Liver (tissue), 9 donors: ENCODE measurements around the gene GTPBP8. TPM values are rescaled to one million over a fixed set of nuclear protein-coding genes. Genes with fewer than 3 reads are reported as not detected.

Experiments
- DNase-seq: peaks from one replicate; pipeline ENCODE4 v3.0.0-alpha.2; 2017; ENCODE audit warnings: low spot score
- H3K27ac ChIP-seq, 2 donors: one replicate each; pipeline ENCODE4 v1.7.0; 2013; ENCODE audit warnings: inconsistent platforms in 2 of 2, low read length in 2 of 2, control low read depth in 1 of 2, low read depth in 1 of 2, mild to moderate bottlenecking in 1 of 2
- H3K27me3 ChIP-seq, 4 donors: one replicate each; pipeline versions ENCODE4 v1.6.1 to v1.7.0; 2013; ENCODE audit warnings: low read length in 3 of 4, inconsistent platforms in 1 of 4, mild to moderate bottlenecking in 1 of 4, moderate library complexity in 1 of 4; ENCODE audit not compliant: control insufficient read depth in 4 of 4, insufficient read depth in 4 of 4
- H3K36me3 ChIP-seq, 4 donors: one replicate each; pipeline versions ENCODE4 v1.6.1 to v1.7.0; 2013; ENCODE audit warnings: low read length in 3 of 4, mild to moderate bottlenecking in 3 of 4, low read depth in 1 of 4, moderate library complexity in 1 of 4; ENCODE audit not compliant: control insufficient read depth in 4 of 4, insufficient read depth in 3 of 4
- H3K4me1 ChIP-seq, 4 donors: one replicate each; pipeline versions ENCODE4 v1.6.1 to v1.7.0; 2013; ENCODE audit warnings: low read length in 3 of 4, mild to moderate bottlenecking in 3 of 4, moderate library complexity in 1 of 4; ENCODE audit not compliant: control insufficient read depth in 4 of 4, insufficient read depth in 4 of 4
- H3K4me3 ChIP-seq, 3 donors: one replicate each; pipeline versions ENCODE4 v1.6.1 to v1.7.0; 2013; ENCODE audit warnings: low read length in 3 of 3, control low read depth in 1 of 3, low read depth in 1 of 3, mild to moderate bottlenecking in 1 of 3
- H3K9ac ChIP-seq, 2 donors: one replicate each; pipeline ENCODE4 v1.7.0; 2013; ENCODE audit warnings: low read length in 2 of 2, mild to moderate bottlenecking in 2 of 2, moderate library complexity in 2 of 2, control low read depth in 1 of 2, low read depth in 1 of 2
- H3K9me3 ChIP-seq, 4 donors: one replicate each; pipeline versions ENCODE4 v1.6.1 to v1.7.0; 2013; ENCODE audit warnings: low read length in 3 of 4; ENCODE audit not compliant: control insufficient read depth in 4 of 4
- CTCF ChIP-seq: fragments of 150-350 bp; IDR thresholded peaks from 2 replicates; pipeline ENCODE4 v1.5.1; 2017; ENCODE audit warnings: improper control_type of control experiment, low read depth, low read length; ENCODE audit not compliant: missing input control
- EGR1 ChIP-seq, 2 donors: IDR thresholded peaks; 2 replicates each; pipeline ENCODE4 v1.6.1; 2016 to 2018; ENCODE audit warnings: antibody characterized with exemption in 2 of 2, low read depth in 2 of 2
- FOXA1 ChIP-seq: IDR thresholded peaks from 2 replicates; pipeline ENCODE4 v1.6.1; 2016; ENCODE audit warnings: antibody characterized with exemption
- FOXA2 ChIP-seq: IDR thresholded peaks from 2 replicates; pipeline ENCODE4 v1.6.1; 2016; ENCODE audit warnings: antibody characterized with exemption
- GABPA ChIP-seq, 2 donors: IDR thresholded peaks in 1 of 2; conservative IDR thresholded peaks in 1 of 2; 2 replicates each; pipeline ENCODE4 v1.6.1; 2016; ENCODE audit warnings: antibody characterized with exemption in 2 of 2, mild to moderate bottlenecking in 1 of 2, moderate library complexity in 1 of 2
- HNF4A ChIP-seq, 2 donors: conservative IDR thresholded peaks; 2 replicates each; pipeline ENCODE4 v1.6.1; 2016; ENCODE audit warnings: antibody characterized with exemption in 2 of 2, mild to moderate bottlenecking in 2 of 2
- HNF4G ChIP-seq: IDR thresholded peaks from 2 replicates; pipeline ENCODE4 v1.6.1; 2016; ENCODE audit warnings: antibody characterized with exemption
- JUND ChIP-seq, 2 donors: IDR thresholded peaks; 2 replicates each; pipeline ENCODE4 v1.6.1; 2016; ENCODE audit warnings: antibody characterized with exemption in 2 of 2
- MAX ChIP-seq: IDR thresholded peaks from 2 replicates; pipeline ENCODE4 v1.6.1; 2016; ENCODE audit warnings: antibody characterized with exemption
- NR2F2 ChIP-seq: IDR thresholded peaks from 2 replicates; pipeline ENCODE4 v1.6.1; 2016; ENCODE audit warnings: antibody characterized with exemption
- RAD21 ChIP-seq, 2 donors: IDR thresholded peaks; 2 replicates each; pipeline ENCODE4 v1.6.1; 2016; ENCODE audit warnings: antibody characterized with exemption in 2 of 2, mild to moderate bottlenecking in 2 of 2
- RXRA ChIP-seq, 2 donors: IDR thresholded peaks; 2 replicates each; pipeline ENCODE4 v1.6.1; 2017 to 2018; ENCODE audit warnings: antibody characterized with exemption in 2 of 2, mild to moderate bottlenecking in 1 of 2
- SP1 ChIP-seq: IDR thresholded peaks from 2 replicates; pipeline ENCODE4 v1.6.1; 2018; ENCODE audit warnings: antibody characterized with exemption, mild to moderate bottlenecking
- TAF1 ChIP-seq: conservative IDR thresholded peaks from 2 replicates; pipeline ENCODE4 v1.6.1; 2016; ENCODE audit warnings: antibody characterized with exemption, mild to moderate bottlenecking
- YY1 ChIP-seq: IDR thresholded peaks from 2 replicates; pipeline ENCODE4 v1.6.1; 2016; ENCODE audit warnings: antibody characterized with exemption, mild to moderate bottlenecking
- ZBTB33 ChIP-seq: IDR thresholded peaks from 2 replicates; pipeline ENCODE4 v1.6.1; 2016; ENCODE audit warnings: antibody characterized with exemption
- WGBS: extraction: QIAGEN DNeasy Blood & Tissue Kit; methylation state at CpG from one replicate; pipeline ENCODE4 v1.1.7; 2013; 5-methylcytosine and 5-hydroxymethylcytosine counted together
- polyA plus RNA-seq, 2 donors: library from polyadenylated mRNA; stranded (reverse) in 1 of 2; unstranded in 1 of 2; fragments of 200-250 nt in 1 of 2; fragments of >200 nt in 1 of 2; fragmentation: Nextera tagmentation in 1 of 2; extraction: Ambion mirVana in 1 of 2; gene quantifications; one replicate each; pipeline versions ENCODE4 v1.2.1 to v1.2.3, GENCODE V29; 2013 to 2015
- total RNA-seq, 2 donors: library from RNA; depleted of rRNA; stranded (reverse); fragments of >200 nt; gene quantifications; one replicate each; pipeline ENCODE4 v1.2.3, GENCODE V29; 2014
- TF ChIP-seq, protein P1 (sequence below): IDR thresholded peaks from 2 replicates; pipeline ENCODE4 v1.6.1; 2016; ENCODE audit warnings: antibody characterized with exemption
- donor health status: healthy.
- donor health status: healthy.
- donor health status: healthy.
- donor health status: healthy.
- donor health status: healthy.

The GTPBP8 gene
- total and polyA plus RNA-seq, 4 donors = 7.4 to 17.6 (median 9.2) TPM

DNA sequence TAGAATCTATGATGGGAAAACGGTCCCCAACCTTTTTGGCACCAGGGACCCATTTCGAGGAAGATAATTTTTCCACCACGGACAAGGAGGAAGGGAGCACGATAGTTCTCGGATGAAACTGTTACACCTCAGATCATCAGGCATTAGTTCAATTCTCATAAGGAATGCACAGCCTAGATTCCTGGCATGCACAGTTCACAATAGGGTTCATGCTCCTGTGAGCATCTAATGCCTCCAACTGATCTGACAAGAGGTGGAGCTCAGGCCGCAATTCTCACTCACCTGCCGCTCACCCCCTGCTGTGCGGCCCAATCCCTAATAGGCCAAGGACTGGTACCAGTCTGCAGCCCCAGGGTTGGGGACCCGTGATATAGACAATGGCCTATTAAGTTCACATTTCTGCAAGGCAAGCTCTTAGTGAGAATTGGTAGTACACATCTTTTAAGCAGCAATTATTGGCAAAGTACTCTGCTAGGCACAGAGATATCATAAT lies 42.4 kb upstream of the GTPBP8 start:
- WGBS = 77% methylated on average over 9 of the region's 9 CpGs
- no peak for TF ChIP-seq CTCF
- TF ChIP-seq RXRA (IDR thresholded peaks at IDR 0.05) = no peak
- TF ChIP-seq, protein P1, sequence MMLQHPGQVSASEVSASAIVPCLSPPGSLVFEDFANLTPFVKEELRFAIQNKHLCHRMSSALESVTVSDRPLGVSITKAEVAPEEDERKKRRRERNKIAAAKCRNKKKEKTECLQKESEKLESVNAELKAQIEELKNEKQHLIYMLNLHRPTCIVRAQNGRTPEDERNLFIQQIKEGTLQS = no peak
- no peak for TF ChIP-seq ZBTB33
- TF ChIP-seq RAD21 (IDR thresholded peaks at IDR 0.05) = no peak
- no peak for TF ChIP-seq EGR1 (IDR thresholded peaks at IDR 0.05; ENCODE audit: low read depth in 2 of 2)
- no peak for TF ChIP-seq GABPA (IDR thresholded peaks at IDR 0.05 in 1 of 2, conservative IDR thresholded peaks at IDR 0.05 in 1 of 2)
- TF ChIP-seq TAF1 = no peak
- H3K27me3 ChIP-seq = peaks cover 0 to 3% (median 0%) of the 10 kb centered on the region in 4 donors

GRCh38 chr3:112956351-112956750 lies 34.4 kb upstream of the GTPBP8 start:
- Histone ChIP-seq H3K27me3 (peaks cover 0 to 3% (median 1%) of the 10 kb centered on the region in 4 donors), H3K4me3 (no peak overlapping the region), H3K36me3 (no peaks in the 10 kb centered on the region), H3K9ac (no peak overlapping the region), H3K27ac (no peak overlapping the region), H3K9me3 (peaks cover 0 to 3% (median 3%) of the 10 kb centered on the region in 4 donors), H3K4me1 (no peaks in the 10 kb centered on the region)
- TF ChIP-seq, protein P1 = no peak
- TF ChIP-seq GABPA (IDR thresholded peaks at IDR 0.05 in 1 of 2, conservative IDR thresholded peaks at IDR 0.05 in 1 of 2) (no peak), MAX (no peak), FOXA2 (no peak), FOXA1 (no peak), YY1 (no peak), RAD21 (IDR thresholded peaks at IDR 0.05) (no peak), JUND (IDR thresholded peaks at IDR 0.05) (no peak), TAF1 (no peak), HNF4A (conservative IDR thresholded peaks at IDR 0.05) (no peak), ZBTB33 (no peak), EGR1 (IDR thresholded peaks at IDR 0.05; ENCODE audit: low read depth in 2 of 2) (no peak), SP1 (no peak), HNF4G (no peak), RXRA (IDR thresholded peaks at IDR 0.05) (no peak), NR2F2 (no peak)
- no peak for DNase-seq

More for the DNA sequence above, 42.4 kb upstream of the GTPBP8 start:
- no peaks in the 10 kb centered on the region for H3K4me1 ChIP-seq
- H3K4me3 ChIP-seq = no peak overlapping the region
- peaks cover 0 to 6% (median 0%) of the 10 kb centered on the region in 4 donors for H3K9me3 ChIP-seq
- DNase-seq = no peak
- H3K36me3 ChIP-seq = no peaks in the 10 kb centered on the region
- no peak overlapping the region for H3K9ac ChIP-seq
- no peak overlapping the region for H3K27ac ChIP-seq
